Cortex of kidney (tissue), 1 donor: ENCODE results near the gene TPCN1.

ENCODE experiments used
- DNase-seq: peaks from one replicate; lab custom pipeline; 2025; lab: John Stamatoyannopoulos, UW

Gene TPCN1

GRCh38 chr12:113262710-113263109, 41.4 kb downstream of the TPCN1 start:
- DNase-seq = no peak

DNA sequence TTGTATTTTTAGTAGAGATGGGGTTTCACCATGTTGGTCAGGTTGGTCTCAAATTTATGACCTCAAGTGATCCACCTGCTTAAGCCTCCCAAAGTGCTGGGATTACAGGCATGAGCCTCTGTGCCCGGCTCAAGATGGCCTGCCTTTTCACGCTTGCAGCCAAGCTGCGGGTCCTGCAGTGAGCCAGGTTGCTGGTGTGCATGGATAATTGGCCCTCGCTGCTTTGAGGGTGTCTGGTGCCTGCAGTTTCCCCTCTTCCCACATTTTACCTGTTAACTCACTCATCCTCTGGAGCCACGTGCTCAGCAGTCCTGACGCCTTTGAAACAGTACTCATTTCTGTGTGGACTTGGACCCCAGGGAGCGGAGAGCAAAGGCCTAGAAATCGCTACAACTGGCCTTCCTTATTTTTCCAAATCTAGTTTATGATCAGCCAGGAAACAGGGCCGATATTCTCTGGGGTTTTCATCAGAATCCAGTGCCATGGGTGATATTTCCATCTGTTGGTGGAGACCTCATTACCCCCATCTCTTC, 42.2 kb downstream of the TPCN1 start:
- no peak for DNase-seq

GRCh38 chr12:113266106-113266895, 45.0 kb downstream of the TPCN1 start:
- no peak for DNase-seq

- no peak for DNase-seq
These were observed 46.4 kb downstream of the TPCN1 start for GRCh38 chr12:113267621-113268020.

- no peak for DNase-seq
These were observed 46.9 kb downstream of the TPCN1 start for GRCh38 chr12:113268136-113268535.

DNA sequence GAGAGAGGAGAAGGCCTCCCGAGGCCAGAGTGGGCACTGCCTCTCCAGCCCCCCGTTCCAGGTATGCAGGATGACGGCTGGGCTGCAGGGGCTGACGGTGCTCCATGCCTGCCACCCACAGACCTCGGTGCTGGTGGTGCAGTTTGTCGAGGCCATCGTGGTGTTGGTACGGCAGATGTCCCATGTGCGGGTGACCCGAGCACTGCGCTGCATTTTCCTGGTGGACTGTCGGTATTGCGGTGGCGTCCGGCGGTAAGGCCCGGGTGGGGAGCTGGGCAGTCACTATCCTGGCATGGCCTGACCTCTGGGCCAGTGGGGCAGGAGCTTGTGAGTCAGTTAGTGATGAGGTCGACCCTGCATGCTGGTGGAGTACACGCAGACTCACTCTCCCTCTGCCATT, 47.4 kb downstream of the TPCN1 start:
- no peak for DNase-seq

DNA sequence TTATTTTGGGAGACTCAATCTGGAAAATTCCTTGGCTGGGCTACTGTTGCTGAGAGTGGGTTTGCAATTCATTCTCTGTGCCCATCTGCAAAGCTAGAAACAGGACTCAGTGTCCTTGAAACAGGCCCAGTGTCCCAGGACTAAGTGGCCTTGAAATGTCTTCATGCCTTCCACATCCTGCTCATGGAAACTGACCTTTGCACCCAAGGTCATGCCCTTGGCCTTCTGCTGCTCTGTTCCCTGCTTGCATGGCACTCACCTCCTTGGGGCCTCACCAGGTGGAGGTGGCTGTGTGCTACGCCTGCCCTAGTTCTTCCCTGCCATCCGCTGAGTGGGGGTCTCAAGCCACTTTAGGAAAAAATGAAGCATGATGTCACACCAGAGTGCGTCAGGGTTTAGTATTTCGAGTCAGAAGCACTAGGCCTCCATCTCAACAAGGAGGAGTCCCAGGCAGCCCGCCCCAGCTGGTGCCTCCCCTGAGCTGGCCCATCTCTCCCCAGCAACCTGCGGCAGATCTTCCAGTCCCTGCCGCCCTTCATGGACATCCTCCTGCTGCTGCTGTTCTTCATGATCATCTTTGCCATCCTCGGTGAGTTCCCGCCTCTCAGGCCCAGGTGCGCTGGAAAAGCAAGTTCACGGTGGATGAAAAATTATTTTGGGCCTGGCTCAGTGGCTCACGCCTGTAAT, 48.1 kb downstream of the TPCN1 start:
- no peak for DNase-seq

DNA sequence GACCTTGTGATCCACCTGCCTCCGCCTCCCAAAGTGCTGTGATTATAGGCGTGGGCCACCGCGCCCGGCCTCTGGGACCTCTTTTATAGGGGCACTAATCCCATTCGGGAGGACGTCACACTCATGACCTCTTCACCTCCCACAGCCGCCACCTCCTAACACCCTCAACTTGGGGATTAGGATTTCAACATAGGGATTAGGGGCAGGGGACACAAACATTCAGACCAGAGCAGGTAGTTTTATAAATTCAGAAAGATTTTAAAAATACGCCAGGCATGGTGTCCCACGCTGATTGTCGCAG, 49.4 kb downstream of the TPCN1 start:
- DNase-seq = no peak

DNA sequence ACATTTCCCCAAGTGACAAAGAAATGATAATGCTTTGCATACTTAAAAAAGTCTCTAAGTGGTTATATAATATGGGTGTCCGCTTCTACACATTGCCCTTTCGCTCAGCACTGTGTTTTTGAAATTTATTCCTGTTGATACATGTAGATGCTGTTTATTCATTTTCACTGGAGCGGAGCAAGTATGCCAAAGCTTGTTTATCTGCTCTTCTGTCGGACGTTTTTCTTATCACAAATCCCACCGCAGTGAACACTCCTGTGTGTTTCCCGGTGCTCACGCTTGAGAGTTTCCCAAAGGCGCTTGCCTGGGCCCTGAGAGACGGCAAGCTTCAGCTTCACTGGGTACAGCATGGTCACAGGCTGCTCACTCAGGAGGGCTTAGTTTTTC, 50.2 kb downstream of the TPCN1 start:
- no peak for DNase-seq

DNA sequence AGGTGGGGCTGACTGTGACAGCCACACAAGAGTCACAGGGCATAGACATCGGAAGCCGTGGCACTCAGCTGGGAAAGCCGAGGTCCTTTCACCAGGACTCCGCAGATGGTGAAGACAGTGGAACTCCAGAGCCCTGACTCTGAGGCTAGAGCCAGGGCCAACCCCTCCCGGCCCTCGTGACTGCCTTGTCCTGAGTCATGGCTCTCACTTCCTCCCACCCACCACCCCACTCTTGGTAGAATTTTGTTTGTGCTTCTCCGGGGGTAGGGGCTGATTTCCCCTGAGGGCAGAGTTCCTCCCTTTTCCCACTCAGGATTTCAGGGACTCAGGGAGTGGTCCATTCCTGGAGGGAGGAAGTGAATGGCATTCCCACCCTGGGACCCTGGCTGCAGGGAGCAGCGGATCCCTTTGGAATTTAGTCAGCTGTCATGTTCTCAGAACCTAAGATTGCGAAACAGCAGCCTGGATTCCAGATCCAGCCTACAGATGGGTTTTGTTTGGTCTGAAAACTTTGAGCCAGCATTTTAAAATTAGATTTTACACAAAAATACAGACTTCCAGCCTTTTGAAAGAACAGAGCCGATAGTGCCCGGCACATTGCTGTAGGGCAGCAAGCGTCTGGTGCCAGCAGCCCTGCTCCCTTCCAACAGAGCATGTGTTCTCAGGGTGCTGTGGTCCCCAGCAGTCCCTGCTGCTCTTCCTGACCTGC, 50.7 kb downstream of the TPCN1 start:
- no peak for DNase-seq

DNA sequence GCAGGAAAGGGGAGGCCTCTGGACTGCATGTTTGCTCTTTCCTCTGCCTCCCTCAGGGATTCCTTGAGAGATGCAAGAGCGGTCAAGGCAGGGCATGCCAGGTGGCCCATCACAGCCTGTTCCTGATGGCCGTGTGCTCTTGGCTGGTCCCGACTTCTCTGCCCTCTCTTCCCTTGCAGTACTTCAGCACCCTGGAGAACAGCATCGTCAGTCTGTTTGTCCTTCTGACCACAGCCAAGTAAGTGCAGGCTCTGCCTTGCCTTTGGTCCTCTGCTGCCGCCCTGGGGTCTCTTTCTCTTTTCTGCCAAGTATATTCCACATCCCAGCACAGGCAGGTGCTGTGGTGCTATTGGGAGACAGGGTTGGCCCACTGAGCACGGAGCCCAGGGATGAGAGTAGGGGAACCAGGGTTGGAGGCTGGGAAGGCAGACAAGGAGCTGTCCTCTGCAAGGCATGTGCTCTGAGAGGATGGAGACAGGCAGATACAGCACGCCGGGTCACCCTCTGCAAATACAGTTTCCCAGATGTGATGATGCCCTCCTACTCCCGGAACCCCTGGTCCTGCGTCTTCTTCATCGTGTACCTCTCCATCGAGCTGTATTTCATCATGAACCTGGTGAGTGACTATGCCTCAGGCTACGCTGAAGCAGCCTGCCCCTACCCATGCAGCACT, 51.9 kb downstream of the TPCN1 start:
- DNase-seq = no peak

- DNase-seq = no peak
These were observed 53.6 kb downstream of the TPCN1 start for GRCh38 chr12:113274848-113275247.

DNA sequence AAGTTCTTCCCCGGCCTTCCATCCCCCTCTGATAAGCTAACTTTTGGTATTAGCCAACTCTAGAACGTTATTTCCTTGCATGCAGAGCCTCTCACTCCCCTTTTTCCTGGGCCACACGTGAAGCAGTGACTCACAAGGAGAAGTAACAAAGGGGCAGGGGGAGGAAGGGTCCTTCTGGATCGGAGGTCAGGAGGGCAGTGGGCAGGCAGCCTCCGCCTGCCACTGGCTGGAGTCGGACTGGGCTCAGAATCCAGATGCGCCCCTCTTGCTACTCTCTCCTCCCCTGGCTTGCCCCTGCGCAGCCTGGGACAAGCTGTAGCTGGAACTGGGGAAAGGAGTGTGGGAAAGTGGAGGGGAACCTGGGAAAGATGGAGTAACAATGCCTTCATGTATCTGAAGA, 55.0 kb downstream of the TPCN1 start:
- DNase-seq = no peak

- DNase-seq = no peak
These were observed 55.8 kb downstream of the TPCN1 start for GRCh38 chr12:113276946-113277500.

- no peak for DNase-seq
These were observed 56.2 kb downstream of the TPCN1 start for GRCh38 chr12:113277511-113277910.

- DNase-seq = no peak
These were observed 56.9 kb downstream of the TPCN1 start for GRCh38 chr12:113278141-113278540.

- DNase-seq = no peak
These were observed 57.4 kb downstream of the TPCN1 start for GRCh38 chr12:113278633-113279032.

GRCh38 chr12:113284751-113285150, 63.5 kb downstream of the TPCN1 start:
- DNase-seq = no peak

- no peak for DNase-seq
These were observed 64.7 kb downstream of the TPCN1 start for GRCh38 chr12:113285679-113286610.

- DNase-seq = no peak
These were observed 65.4 kb downstream of the TPCN1 start for GRCh38 chr12:113286712-113287111.
